Activated T-cell treated with anti-CD3 and anti-CD28 coated beads for 4 hours (primary cell): ENCODE results near the gene KLHL12.

Experiments
- DNase-seq: peaks from one replicate; pipeline ENCODE4 v3.0.0-alpha.2; 2020

Gene KLHL12

GRCh38 chr1:202879128-202879527 lies 47.9 kb downstream of the KLHL12 start:
- DNase-seq: no peak

GRCh38 chr1:202873026-202873425 lies 54.0 kb downstream of the KLHL12 start:
- no peak for DNase-seq

GRCh38 chr1:202871367-202871766 lies 55.7 kb downstream of the KLHL12 start:
- no peak for DNase-seq

GRCh38 chr1:202862679-202863560 lies 64.1 kb downstream of the KLHL12 start:
- DNase-seq: no peak

- no peak for DNase-seq
Measured at GRCh38 chr1:202861420-202862132, 65.5 kb downstream of the KLHL12 start.

GRCh38 chr1:202860744-202861419 lies 66.2 kb downstream of the KLHL12 start:
- DNase-seq: peak; percentile 13

- DNase-seq: no peak
Measured at GRCh38 chr1:202858789-202859414, 68.1 kb downstream of the KLHL12 start.

- no peak for DNase-seq
Measured at GRCh38 chr1:202858331-202858730, 68.7 kb downstream of the KLHL12 start.

- DNase-seq: no peak
Measured at GRCh38 chr1:202857136-202857610, 69.9 kb downstream of the KLHL12 start.

- DNase-seq: no peak
Measured at GRCh38 chr1:202856014-202856413, 71.0 kb downstream of the KLHL12 start.

- DNase-seq: no peak
Measured at GRCh38 chr1:202854787-202855186, 72.2 kb downstream of the KLHL12 start.

- no peak for DNase-seq
Measured at GRCh38 chr1:202852163-202852904, 74.7 kb downstream of the KLHL12 start.

GRCh38 chr1:202850593-202851362 lies 76.3 kb downstream of the KLHL12 start:
- DNase-seq: no peak

- no peak for DNase-seq
Measured at GRCh38 chr1:202848191-202848542, 78.9 kb downstream of the KLHL12 start.

GRCh38 chr1:202844935-202845334 lies 82.1 kb downstream of the KLHL12 start:
- DNase-seq: no peak

- DNase-seq: no peak
Measured at GRCh38 chr1:202844259-202844658, 82.8 kb downstream of the KLHL12 start.

GRCh38 chr1:202843081-202843480 lies 84.0 kb downstream of the KLHL12 start:
- no peak for DNase-seq
